Small intestine (tissue), 7 donors: ENCODE measurements around the gene ST3GAL3. TPM values are rescaled to one million over a fixed set of nuclear protein-coding genes. Genes with fewer than 3 reads are reported as not detected.
A peak's percentile ranks its signal among the peaks of the same experiment; 100 is the strongest.

Experiments used
- DNase-seq, 2 donors: peaks; one replicate each; pipeline versions ENCODE4 v3.0.0 to v3.0.0-alpha.2; 2013
- FAIRE-seq: peaks from 2 replicates; lab custom pipeline; 2012; peaks lifted over from hg19 to GRCh38; lab: Jason Lieb, UNC
- H3K27ac ChIP-seq, 3 donors: one replicate each; pipeline ENCODE4 v1.5.1; 2013; ENCODE audit warnings: low read length in 2 of 3, mild to moderate bottlenecking in 2 of 3, control low read depth in 1 of 3, inconsistent platforms in 1 of 3, low read depth in 1 of 3, moderate library complexity in 1 of 3
- H3K27me3 ChIP-seq, 3 donors: one replicate each; pipeline ENCODE4 v1.6.1; 2013; ENCODE audit warnings: low read length in 3 of 3, inconsistent platforms in 1 of 3; ENCODE audit not compliant: control insufficient read depth in 3 of 3, insufficient read depth in 3 of 3
- H3K36me3 ChIP-seq, 3 donors: one replicate each; pipeline ENCODE4 v1.6.1; 2013; ENCODE audit warnings: low read length in 3 of 3, inconsistent platforms in 1 of 3, low read depth in 1 of 3, mild to moderate bottlenecking in 1 of 3, moderate library complexity in 1 of 3; ENCODE audit not compliant: control insufficient read depth in 3 of 3, insufficient read depth in 2 of 3
- H3K4me1 ChIP-seq, 3 donors: one replicate each; pipeline ENCODE4 v1.6.1; 2013; ENCODE audit warnings: low read length in 2 of 3, inconsistent platforms in 1 of 3, low read depth in 1 of 3, mild to moderate bottlenecking in 1 of 3, moderate library complexity in 1 of 3; ENCODE audit not compliant: control insufficient read depth in 3 of 3, insufficient read depth in 2 of 3
- H3K4me3 ChIP-seq, 3 donors: one replicate each; pipeline ENCODE4 v1.5.1; 2013; ENCODE audit warnings: low read length in 3 of 3, control low read depth in 1 of 3, inconsistent platforms in 1 of 3, low read depth in 1 of 3, mild to moderate bottlenecking in 1 of 3, moderate library complexity in 1 of 3
- H3K9me3 ChIP-seq, 2 donors: one replicate each; pipeline ENCODE4 v1.6.1; 2013; ENCODE audit warnings: low read depth in 1 of 2, low read length in 1 of 2; ENCODE audit not compliant: control insufficient read depth in 2 of 2, insufficient read depth in 1 of 2
- whole genome bisulfite sequencing, 3 donors: extraction: QIAGEN DNeasy Blood & Tissue Kit; methylation state at CpG; one replicate each; pipeline ENCODE4 v1.1.7; 2013; 5-methylcytosine and 5-hydroxymethylcytosine counted together
- polyA plus RNA-seq, 4 donors: library from polyadenylated mRNA; stranded (reverse) in 3 of 4; unstranded in 1 of 4; fragments of 200-250 nt in 3 of 4; fragments of 120-200 nt in 1 of 4; gene quantifications; one replicate each; pipeline versions ENCODE4 v1.2.1 to v1.2.3, GENCODE V29; 2013
- donor health status: healthy with polysubstance abuse.
- donor health status: control.
- donor health status: control.
- donor health status: Bipolar disorder and iron deficiency.
- donor health status: healthy.

The ST3GAL3 gene
- polyA plus RNA-seq, 4 donors, result 1.1 to 5.4 (median 3.7) TPM

DNA sequence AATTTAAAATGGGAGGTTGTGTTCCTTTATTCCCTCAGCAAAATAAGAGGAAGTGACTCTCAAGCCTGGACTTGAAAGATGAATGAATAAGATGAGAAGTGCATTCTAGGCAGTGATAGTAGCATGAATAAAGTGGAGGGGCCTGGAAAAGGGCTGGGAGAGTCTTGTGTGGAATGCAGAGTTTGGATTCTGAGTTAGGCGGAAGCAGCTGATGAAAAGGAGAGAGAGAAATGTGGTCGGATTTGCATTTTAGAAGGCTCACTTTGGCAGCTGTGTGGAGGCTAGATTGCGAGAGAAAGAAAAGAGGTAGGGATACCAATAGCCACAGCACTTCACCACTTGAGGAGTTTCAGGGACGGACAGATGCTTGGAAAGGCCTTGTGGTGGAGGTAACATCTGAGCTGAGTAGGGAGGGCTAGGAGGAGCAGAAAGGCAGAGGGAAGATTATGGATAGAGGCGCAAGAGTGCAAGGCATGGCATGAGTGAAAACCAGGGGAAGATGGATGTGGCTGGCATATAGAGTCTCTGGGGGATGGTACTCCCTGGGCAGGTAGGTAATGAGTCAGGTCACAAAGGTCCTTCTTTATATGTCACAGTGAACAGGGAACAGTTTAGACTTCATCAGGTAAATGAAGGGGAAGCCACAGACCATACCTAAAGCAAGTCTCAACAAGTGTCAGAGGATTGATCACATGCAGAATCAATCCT, 59.6 kb downstream of the ST3GAL3 start:
- H3K4me3 ChIP-seq, result no peak overlapping the region
- no peaks in the 10 kb centered on the region for H3K36me3 ChIP-seq
- H3K27me3 ChIP-seq, result no peaks in the 10 kb centered on the region
- H3K9me3 ChIP-seq, result no peaks in the 10 kb centered on the region
- DNase-seq (peak in 1 of 2 donors; percentile 45), FAIRE-seq (no peak)
- WGBS, 3 donors, result 83 to 93% (median 92%) methylated on average over 5 of the region's 5 CpGs
- no peaks in the 10 kb centered on the region for H3K4me1 ChIP-seq
- H3K27ac ChIP-seq, result no peak overlapping the region

DNA sequence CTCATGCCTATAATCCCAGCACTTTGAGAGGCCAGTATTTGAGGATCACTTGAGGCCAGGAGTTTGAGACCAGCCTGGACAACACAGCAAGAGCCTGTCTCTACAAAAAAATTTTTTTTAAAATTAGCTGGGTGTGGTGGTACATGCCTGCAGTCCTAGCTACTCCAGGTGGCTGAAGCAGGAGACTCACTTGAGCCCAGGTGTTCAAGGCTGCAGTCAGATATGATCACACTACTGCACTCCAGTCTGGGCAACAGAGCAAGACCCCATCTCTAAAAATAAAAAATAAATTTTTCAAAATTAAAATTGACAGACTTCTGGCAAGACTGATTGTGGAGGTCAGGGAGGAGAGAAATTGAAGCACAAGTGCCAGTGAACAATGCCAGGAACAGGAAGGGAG, 60.8 kb downstream of the ST3GAL3 start:
- H3K4me1 ChIP-seq, result no peaks in the 10 kb centered on the region
- H3K36me3 ChIP-seq, result no peaks in the 10 kb centered on the region
- FAIRE-seq (no peak), DNase-seq (no peak)
- H3K27me3 ChIP-seq, result no peaks in the 10 kb centered on the region
- no peak overlapping the region for H3K4me3 ChIP-seq
- no peaks in the 10 kb centered on the region for H3K9me3 ChIP-seq
- H3K27ac ChIP-seq, result no peak overlapping the region

DNA sequence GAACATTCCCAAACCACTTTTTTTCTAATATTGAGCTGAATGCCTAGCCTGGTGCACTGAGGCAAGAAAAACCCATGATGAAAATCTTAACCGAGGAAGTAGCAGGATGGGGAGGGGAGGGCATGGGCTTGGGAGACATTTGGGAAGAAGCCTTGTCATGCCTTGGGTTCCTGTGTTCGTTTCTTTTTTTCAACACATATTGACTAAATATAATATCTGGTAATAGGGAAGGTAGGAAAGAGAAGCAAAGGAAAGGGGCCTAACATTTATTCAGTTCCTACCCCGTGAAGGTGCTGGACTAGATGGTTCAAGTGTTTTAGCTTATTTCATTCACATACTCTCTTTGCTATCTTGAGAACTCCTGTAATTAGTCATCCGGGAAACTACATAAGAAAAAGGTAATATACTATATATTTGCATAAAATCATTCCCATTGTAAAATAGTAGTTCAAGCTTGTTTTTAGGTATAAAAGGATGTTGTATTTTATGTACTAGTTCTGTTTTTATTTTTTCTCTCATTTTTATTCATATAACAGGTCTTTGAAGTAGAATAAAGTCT, 62.1 kb downstream of the ST3GAL3 start:
- DNase-seq (no peak), FAIRE-seq (no peak)
- H3K27me3 ChIP-seq, result no peaks in the 10 kb centered on the region
- no peak overlapping the region for H3K4me3 ChIP-seq
- H3K9me3 ChIP-seq, result no peaks in the 10 kb centered on the region
- H3K27ac ChIP-seq, result no peak overlapping the region
- H3K36me3 ChIP-seq, result no peaks in the 10 kb centered on the region
- WGBS, 3 donors, result 76 to 82% (median 81%) methylated on average over 4 of the region's 4 CpGs
- no peaks in the 10 kb centered on the region for H3K4me1 ChIP-seq

DNA sequence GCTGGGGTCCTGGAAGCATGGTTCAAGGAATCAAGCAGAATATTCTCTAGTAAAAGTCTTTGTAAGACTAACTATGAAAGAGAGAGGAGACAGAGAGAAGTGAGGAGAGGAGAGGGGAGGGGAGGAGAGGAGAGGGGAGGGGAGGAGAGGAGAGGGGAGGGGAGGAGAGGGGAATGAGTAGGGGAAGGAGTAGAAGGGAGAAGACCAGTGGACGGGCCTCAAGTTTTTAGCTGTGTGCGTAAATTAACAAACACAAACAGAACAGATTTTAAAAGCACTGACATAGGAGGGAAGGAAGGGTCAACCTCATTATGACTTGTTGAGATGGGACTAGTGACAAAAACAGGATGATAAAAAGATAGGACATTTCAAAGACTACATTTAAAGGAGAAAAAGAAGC, 62.8 kb downstream of the ST3GAL3 start:
- Histone ChIP-seq H3K4me3 (no peak overlapping the region), H3K27me3 (no peaks in the 10 kb centered on the region), H3K9me3 (no peaks in the 10 kb centered on the region), H3K36me3 (no peaks in the 10 kb centered on the region), H3K27ac (no peak overlapping the region), H3K4me1 (no peaks in the 10 kb centered on the region)
- FAIRE-seq (no peak), DNase-seq (no peak)
- WGBS, 3 donors, result 91 to 98% (median 95%) methylated on average over 2 of the region's 2 CpGs

DNA sequence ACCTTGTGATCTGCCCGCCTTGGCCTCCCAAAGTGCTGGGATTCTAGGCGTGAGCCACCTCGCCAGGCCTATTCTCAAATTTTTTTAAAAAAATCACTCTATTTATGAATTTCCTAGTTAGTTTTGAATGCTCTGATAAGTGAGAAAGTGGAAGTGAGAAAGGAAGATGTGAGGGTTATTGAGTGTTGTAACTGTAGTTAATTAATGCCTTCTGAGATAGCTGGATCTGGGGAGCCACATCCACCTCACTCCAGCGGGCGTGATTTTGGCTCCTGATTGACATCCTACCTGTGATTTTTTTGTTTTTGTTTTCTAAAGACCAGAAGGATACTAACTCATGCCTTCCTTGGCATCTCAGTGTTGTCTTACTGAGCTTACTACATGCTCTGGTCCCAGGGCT, 65.6 kb downstream of the ST3GAL3 start:
- peaks cover 0 to 2% of the 10 kb centered on the region in 2 donors for H3K9me3 ChIP-seq
- DNase-seq (no peak), FAIRE-seq (no peak)
- H3K27me3 ChIP-seq, result no peaks in the 10 kb centered on the region
- no peak overlapping the region for H3K4me3 ChIP-seq
- WGBS, 3 donors, result 88 to 95% (median 90%) methylated on average over 5 of the region's 5 CpGs
- H3K27ac ChIP-seq, result no peak overlapping the region
- no peaks in the 10 kb centered on the region for H3K4me1 ChIP-seq
- H3K36me3 ChIP-seq, result no peaks in the 10 kb centered on the region

DNA sequence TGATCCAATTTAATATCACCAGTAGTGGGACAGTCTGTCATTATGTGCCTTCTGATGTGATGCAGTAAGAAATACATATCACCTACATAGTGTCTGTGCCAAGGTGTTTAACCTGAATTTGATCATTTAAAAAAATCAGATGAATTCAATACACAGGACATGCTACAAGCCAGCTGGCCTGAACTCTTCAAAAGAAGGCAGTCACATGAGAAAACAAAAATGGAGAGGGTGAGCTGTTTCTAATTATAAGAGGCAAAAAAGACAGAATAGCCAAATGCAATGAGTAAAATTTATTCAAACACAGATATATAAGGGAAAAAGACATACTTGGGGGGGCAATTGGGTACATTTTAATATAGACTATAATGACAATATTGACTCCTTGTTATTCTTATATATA, 66.5 kb downstream of the ST3GAL3 start:
- no peaks in the 10 kb centered on the region for H3K36me3 ChIP-seq
- no peaks in the 10 kb centered on the region for H3K27me3 ChIP-seq
- no peak overlapping the region for H3K4me3 ChIP-seq
- H3K9me3 ChIP-seq, result peaks cover 0 to 4% of the 10 kb centered on the region in 2 donors
- no peaks in the 10 kb centered on the region for H3K4me1 ChIP-seq
- DNase-seq (no peak), FAIRE-seq (no peak)
- no peak overlapping the region for H3K27ac ChIP-seq

DNA sequence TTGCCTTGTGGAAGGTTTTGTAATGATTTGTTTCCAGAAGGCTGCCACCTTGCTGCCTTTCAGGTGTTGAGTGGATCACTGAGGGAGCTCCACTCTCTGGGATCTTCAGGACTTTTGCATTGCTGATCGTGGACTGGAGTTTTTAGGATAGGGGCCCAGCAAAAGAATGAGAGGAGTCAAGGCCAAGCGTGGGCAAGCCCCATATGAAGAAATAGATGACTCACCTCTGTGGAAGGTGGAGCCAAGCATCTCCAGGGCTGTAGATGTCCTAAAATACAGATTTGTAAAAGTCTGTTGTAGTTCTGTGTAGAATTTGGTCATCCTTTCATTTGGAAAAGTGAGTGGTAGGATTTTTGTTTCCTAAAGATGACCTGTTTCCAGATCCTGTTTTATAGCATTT, 67.0 kb downstream of the ST3GAL3 start:
- Histone ChIP-seq H3K27me3 (no peaks in the 10 kb centered on the region), H3K27ac (no peak overlapping the region), H3K36me3 (no peaks in the 10 kb centered on the region), H3K9me3 (peaks cover 0 to 7% of the 10 kb centered on the region in 2 donors), H3K4me3 (no peak overlapping the region), H3K4me1 (no peaks in the 10 kb centered on the region)
- DNase-seq, result no peak
- 85 to 90% (median 87%) methylated on average over 2 of the region's 2 CpGs for WGBS, 3 donors
- FAIRE-seq, result no peak

DNA sequence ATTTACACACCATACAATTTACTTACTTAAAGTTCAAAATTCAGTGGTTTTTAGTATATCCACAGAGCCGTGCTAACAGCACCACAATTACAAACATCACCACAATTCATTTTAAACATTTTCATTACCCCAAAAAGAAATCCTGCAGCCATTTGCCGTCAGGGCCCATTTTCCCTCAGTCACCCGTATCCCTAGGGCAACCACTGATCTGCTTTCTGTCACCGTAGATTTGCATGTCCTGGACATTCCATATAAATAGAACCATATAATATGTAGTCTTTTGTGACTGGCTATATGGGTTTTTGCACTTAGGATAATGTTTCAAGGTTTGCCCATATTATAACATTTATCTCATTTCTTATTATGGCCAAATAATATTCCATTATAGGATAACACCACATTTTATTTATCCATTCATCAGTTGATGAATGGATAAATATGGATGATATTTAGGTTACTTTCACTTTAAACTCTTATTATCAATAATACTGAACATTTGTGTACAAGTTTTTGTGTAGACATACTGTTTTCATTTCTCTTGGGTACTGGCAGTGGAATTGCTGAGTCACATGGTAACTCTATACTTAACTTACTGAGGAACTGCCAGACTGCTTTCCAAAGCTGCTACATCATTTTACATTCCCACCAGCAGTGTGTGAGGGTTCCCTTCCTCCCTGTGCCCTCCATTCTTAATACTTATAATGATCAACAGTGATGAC, 68.9 kb downstream of the ST3GAL3 start:
- whole genome bisulfite sequencing, 3 donors, result 92 to 98% (median 97%) methylated on average over 4 of the region's 4 CpGs
- no peak overlapping the region for H3K27ac ChIP-seq
- no peaks in the 10 kb centered on the region for H3K36me3 ChIP-seq
- no peak for DNase-seq
- no peaks in the 10 kb centered on the region for H3K4me1 ChIP-seq
- no peaks in the 10 kb centered on the region for H3K27me3 ChIP-seq
- no peak overlapping the region for H3K4me3 ChIP-seq
- peaks cover 0 to 7% of the 10 kb centered on the region in 2 donors for H3K9me3 ChIP-seq
- FAIRE-seq, result no peak
